Cerebellar cortex (tissue), 1 donor: ENCODE data around the gene PAPOLA.

Source experiments
- DNase-seq: peaks from one replicate; pipeline ENCODE4 v3.0.0-alpha.2; 2015; ENCODE audit warnings: low spot score

PAPOLA gene

GRCh38 chr14:96586056-96586455 lies 83.9 kb downstream of the PAPOLA start:
- DNase-seq = no peak

GRCh38 chr14:96586921-96587822 lies 85.0 kb downstream of the PAPOLA start:
- no peak for DNase-seq

DNA sequence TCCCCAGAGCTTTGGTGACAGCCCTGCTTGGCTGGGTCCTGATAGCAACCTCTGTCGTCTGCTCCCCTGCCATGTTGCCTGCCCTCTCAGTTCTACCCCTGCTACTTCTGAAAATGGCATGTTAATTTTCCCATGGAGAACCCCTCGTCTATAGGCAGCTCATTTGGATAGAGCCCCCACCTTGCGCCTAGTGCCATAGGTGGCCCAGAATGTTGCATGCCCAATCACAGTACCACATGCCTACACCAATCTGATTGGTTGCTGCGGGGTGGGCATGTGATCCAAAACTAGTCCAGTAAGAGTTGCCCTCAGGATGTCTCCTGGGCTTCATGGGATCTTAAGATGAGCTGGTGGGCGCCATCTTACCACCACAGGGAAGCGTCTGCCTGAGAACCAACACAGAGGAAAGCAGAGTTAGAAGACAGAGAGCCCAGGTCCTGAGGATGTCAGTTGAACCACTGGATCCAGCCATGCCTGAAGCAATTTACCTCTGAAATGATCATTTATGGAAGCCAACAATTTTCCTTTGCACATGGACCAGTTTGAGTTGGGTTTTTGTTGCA lies 85.7 kb downstream of the PAPOLA start:
- no peak for DNase-seq

DNA sequence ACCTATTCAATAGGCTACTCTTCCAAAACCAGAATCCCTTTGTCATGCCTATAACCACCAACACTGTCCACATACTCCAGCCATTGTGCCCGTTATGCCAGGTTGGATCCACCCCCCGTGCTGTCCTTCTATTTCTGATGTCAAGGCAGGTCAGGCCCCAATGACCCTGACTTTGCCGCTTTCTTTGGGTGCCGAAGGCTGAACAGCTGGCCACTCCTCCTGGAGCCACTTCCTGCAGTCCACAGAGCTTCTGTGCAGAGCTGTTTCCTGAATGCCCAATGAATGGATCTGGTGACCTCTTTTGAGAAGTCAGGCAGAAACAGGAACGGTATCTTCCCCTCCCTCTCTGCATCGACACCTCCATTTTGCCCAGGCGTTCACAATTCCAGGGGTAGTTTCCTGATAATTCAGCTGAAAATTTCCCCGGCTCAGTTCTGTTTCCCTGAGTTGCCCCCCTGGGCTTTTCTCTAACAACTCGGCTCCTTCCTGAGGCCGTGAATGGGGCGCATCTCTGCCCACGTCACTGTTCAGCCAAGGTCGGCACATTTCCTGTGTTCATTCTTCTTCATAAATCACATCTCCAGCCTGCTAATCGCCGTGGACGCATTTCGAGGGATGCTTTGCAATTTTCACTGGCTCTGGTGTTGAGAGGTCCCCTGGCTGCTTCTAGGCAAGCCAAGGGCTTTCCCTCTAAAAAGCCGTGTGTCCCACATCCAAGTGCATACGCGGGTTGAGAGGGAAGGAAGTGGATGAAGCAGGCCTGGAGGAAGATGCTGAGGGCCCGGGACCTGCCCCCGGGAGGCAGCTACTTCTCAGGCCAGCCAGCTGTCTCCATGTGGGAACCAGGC lies 86.5 kb downstream of the PAPOLA start:
- no peak for DNase-seq

DNA sequence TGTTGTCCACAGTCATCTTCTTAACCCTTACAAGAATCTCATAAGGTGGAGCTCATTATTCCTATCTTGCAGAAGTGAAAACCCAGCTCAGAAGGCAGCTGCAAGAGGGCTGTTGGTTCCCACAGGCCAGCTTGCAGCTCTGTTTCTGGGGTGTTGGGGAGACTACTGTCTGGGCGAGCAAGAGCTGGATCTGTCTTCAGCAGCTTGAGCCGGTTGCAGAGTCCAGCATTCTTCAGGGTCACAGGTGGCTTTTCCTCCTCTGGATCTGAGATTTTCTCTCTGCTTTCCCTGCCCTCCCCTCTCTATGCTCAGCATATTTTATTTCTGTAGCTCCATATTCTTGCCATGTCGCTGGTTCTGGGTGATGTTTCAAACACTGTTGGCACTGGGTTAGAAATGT lies 87.4 kb downstream of the PAPOLA start:
- DNase-seq = no peak

- DNase-seq = no peak
Observed at GRCh38 chr14:96590190-96590864, 88.1 kb downstream of the PAPOLA start.

DNA sequence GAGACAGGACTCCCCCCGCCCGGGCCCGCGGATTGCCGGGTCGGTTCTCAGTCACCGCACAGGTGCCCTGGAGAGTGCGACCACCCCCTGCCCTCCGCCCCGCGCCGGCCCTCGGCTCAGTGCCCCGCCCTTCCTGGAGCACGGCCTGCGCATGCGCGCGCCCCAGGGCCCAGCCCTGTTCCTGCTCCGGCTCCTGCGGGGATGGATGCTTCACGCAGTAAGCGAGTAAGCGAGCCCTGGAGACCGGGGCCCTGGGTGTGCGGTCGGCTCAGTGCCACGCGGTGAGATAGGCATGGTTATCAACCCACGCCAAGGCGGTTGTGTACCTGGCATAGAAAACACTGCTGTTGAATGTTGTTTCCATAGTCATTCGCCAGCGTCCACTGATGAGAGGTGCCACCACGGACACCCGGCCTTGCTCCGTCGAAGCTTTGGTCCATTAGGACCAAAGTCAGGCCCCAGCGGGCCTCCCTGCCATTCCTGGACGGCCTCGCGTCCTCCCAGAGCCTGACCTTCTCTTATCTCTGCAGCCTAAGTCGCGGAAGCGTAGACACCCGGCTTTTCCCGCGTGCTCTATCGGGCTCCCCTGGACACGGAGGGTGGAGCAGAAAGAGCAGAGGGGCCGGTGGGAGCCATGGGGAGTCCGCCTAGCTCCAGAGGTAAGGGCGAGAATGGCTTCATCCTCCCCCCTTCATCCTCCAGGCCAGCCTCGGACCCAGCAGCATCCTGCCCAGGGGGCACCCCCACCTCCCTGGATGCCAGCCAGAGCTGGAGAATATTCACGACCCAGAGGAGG lies 90.6 kb downstream of the PAPOLA start:
- DNase-seq = no peak

- no peak for DNase-seq
Observed at GRCh38 chr14:96594961-96595360, 92.8 kb downstream of the PAPOLA start.

DNA sequence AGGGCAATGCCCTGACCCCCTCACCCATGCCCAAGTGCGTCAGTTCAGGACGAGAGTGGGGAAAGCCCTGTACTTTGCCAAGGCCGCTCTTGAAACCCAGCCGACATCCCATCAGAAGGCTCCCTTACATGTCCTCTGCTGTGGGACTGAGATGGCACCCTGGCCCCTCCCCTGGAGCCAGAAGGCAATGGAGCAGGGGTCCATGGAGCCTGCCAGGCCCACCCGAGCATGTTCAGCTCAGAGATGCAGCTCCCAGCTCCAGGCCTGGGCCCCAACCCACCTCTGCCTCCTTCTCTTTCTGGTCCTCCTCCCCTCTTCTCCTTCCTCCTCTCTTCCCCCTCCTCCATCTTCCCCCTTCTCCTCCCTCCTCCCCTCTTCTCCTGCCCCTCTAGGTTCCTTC lies 95.5 kb downstream of the PAPOLA start:
- no peak for DNase-seq

DNA sequence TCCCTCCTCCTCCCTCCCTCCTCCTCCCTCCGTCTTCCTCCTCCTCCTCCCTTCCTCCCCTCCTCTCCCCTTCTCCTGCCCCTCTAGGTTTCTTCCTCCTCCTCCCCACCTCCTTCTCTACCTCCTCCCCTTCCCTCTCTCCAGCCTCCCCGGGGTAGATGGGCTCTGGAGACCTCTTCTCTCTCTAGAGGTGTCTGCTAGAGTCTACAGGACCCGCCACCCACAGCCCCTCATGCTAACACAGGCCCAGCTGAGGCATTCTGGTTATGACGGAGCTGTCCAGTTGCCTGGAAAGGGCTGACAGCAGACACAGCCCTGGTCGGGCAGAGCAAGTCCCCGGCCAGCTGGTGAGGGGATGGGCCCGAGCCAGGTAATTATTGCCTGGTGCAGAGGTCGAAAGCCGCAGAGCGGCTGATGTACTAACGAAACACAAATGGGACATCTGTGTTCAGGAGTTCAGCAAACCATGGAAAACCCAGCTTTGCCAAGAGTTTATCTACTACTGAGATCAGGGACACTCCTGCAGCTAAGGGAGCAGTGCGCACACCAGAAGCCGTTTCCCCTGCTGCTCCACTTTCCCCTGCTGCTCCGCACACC lies 96.2 kb downstream of the PAPOLA start:
- DNase-seq = no peak

DNA sequence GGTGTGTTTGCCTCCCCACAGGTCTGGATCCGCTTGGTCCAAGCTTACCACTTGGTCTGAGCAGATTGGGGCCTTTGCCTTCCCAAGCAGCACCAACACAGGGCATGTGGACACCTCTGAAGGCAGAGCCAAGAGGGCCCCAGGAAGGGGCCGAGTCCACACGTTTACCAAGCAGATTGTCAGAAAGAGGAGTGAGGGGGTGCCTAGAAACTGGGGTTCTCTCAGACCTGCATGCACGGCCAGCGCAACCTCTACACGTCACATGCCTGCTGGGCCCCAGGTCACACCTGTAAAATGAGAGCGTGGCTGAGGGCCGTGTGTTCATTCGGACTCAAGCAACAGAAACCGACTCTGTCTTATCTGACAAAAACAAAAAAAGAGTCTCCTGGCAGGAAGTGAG lies 96.9 kb downstream of the PAPOLA start:
- DNase-seq = no peak

DNA sequence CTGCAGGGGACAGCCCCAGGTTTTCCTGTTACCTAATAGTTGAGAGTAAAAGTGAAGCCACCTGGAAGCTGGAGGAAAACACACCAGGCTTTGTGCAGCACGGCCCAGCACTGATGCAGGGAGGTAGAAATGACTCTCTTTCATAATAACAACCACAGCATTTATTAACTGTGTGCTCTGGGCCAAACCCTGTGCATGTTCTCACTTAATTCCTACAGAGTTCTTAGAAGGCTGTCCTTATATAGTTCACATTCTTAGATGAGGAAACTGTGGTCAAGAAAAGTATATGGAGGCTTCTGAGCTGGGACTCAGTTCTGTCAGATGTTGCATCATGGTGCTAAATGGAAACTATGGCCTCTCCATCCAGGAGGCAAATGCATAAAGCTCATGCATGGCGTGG lies 100.0 kb downstream of the PAPOLA start:
- DNase-seq = no peak

DNA sequence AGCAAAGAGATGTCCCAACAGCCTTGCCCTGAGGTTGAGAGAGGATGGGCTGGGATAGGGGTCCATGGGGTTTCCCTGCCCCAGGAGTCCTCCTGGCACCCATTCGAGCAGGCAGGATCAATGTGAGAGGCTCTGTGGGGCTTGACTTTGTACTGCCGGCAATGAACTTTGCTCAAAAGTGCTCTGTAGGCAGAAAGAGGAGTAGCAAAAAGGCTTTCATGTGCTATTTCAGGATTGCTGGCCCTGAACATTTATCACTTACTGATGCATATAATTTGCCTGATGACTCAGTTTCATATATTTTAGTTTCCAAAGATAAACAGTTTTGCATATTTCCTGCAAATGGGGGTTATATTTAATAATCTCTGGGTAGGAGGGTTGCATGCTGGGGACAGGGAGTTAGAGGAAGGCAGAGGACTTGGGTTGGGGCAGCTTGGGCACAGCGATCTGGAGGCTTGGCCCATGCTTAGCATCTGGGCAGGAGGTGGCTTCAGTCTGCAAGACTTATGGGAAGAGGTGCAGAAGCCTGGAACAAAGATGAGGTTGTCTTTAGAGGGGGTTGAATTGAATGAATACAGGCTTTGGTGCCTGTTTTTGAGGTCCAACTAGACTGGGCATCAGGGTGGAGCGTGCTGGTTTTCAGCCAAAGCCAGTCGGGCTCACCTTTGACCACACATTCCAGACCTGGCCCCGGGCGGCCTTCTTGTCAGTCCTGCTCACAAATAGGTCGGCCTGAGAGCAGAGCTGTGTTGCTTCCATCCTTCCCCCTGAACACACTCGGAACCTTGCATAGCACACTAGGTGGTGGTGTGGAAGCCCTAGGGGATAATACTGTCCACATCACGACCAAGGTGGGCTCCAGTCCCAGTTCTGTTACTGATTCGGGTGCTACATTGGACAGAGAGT lies 101.4 kb downstream of the PAPOLA start:
- no peak for DNase-seq

GRCh38 chr14:96614481-96614881 lies 112.3 kb downstream of the PAPOLA start:
- DNase-seq = peak; percentile 98

GRCh38 chr14:96616161-96616721 lies 114.1 kb downstream of the PAPOLA start:
- DNase-seq = peak; percentile 8
